Naive thymus-derived CD8-positive, alpha-beta T cell (primary cell): ENCODE measurements around the gene GABRB1. TPM values are rescaled to one million over a fixed set of nuclear protein-coding genes. Genes with fewer than 3 reads are reported as not detected.

ENCODE experiments used
- ATAC-seq, 2 donors: fragments of 150-1000 bp; cut with Tn5 transposase in 1 of 2; sonication (Bioruptor Pico), chemical (Tn5 transposase) in 1 of 2; 1 replicate in 1 of 2; 2 replicates in 1 of 2; pipeline ENCODE4 v1.10.0; 2021; ENCODE audit warnings: mild to moderate bottlenecking in 2 of 2, moderate library complexity in 2 of 2
- POLR2A ChIA-PET: fragments of 350-600 bp; sonication (Branson Sonifier 250); formaldehyde crosslinking; loops from one replicate; lab custom pipeline; 2021; ENCODE audit warnings: antibody characterized with exemption; lab: Charles Lee
- DNase-seq, 10 donors: peaks; one replicate each; pipeline versions ENCODE4 v3.0.0 to v3.0.0-alpha.2; 2020 to 2022
- H3K27ac Mint-ChIP-seq, 10 donors: one replicate each; pipeline ENCODE4 v1.8.0; 2020 to 2022; ENCODE audit warnings: mild to moderate bottlenecking in 10 of 10, mixed read lengths in 10 of 10, moderate library complexity in 4 of 10, inconsistent platforms in 1 of 10
- H3K27me3 Mint-ChIP-seq, 5 donors: one replicate each; pipeline ENCODE4 v1.8.0; 2021 to 2022; ENCODE audit warnings: mixed read lengths in 5 of 5
- H3K36me3 Mint-ChIP-seq, 3 donors: one replicate each; pipeline ENCODE4 v1.8.0; 2020 to 2022; ENCODE audit warnings: mixed read lengths in 3 of 3, mild to moderate bottlenecking in 2 of 3, inconsistent platforms in 1 of 3
- H3K4me1 Mint-ChIP-seq, 4 donors: one replicate each; pipeline ENCODE4 v1.8.0; 2021 to 2022; ENCODE audit warnings: mixed read lengths in 4 of 4
- H3K4me3 Mint-ChIP-seq, 10 donors: one replicate each; pipeline ENCODE4 v1.8.0; 2020 to 2022; ENCODE audit warnings: mild to moderate bottlenecking in 10 of 10, mixed read lengths in 10 of 10, moderate library complexity in 6 of 10, inconsistent platforms in 1 of 10
- H3K9me3 Mint-ChIP-seq, 9 donors: one replicate each; pipeline ENCODE4 v1.8.0; 2020 to 2022; ENCODE audit warnings: mixed read lengths in 9 of 9, mild to moderate bottlenecking in 3 of 9, inconsistent platforms in 1 of 9, moderate library complexity in 1 of 9
- polyA plus RNA-seq, 3 donors: library from polyadenylated mRNA; unstranded; fragments of 300-500 nt; fragmentation: Illumina TruSeq; gene quantifications; one replicate each; pipeline ENCODE4 v1.2.3, GENCODE V29; 2021
- total RNA-seq, 8 experiments: library from RNA in 2 of 8; stranded (reverse) in 2 of 8; gene quantifications; one replicate each; pipeline ENCODE4 v1.2.3 and lab custom pipeline; 2021 to 2026

The GABRB1 gene
- total and polyA plus RNA-seq, 5 experiments from 2014 or later = not detected

GRCh38 chr4:47309165-47309564 is 277.8 kb downstream of the GABRB1 start:
- DNase-seq (no peak), ATAC-seq (no peak)
- peaks cover 0 to 9% (median 2%) of the 10 kb centered on the region in 5 donors for H3K27me3 Mint-ChIP-seq
- no peak overlapping the region for H3K27ac Mint-ChIP-seq
- no peak overlapping the region for H3K4me3 Mint-ChIP-seq
- no peaks in the 10 kb centered on the region for H3K9me3 Mint-ChIP-seq
- H3K4me1 Mint-ChIP-seq = no peaks in the 10 kb centered on the region
- no peaks in the 10 kb centered on the region for H3K36me3 Mint-ChIP-seq
- POLR2A ChIA-PET = no interaction called here

DNA sequence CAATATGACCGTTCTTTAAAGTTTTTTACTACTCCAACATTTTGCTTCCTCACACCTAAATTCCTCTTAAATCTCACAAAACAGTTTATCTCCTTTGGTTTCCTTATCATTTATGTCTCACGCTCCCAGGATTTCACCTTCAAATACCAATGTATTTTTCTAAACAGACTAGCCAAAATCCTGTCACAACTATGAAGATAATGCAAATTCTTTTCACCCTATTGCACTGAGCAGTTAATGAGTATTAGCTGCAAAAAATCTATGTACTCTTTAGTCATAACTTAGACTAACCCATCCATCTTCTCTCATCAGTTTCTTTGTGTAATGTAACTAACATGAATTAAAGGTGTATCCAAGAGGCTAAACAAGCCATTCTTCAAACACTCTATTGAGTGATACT is 280.8 kb downstream of the GABRB1 start:
- Mint-ChIP-seq H3K4me3 (no peak overlapping the region), H3K36me3 (no peaks in the 10 kb centered on the region), H3K27ac (no peak overlapping the region), H3K4me1 (no peaks in the 10 kb centered on the region), H3K9me3 (no peaks in the 10 kb centered on the region), H3K27me3 (peaks cover 0 to 2% (median 0%) of the 10 kb centered on the region in 5 donors)
- ATAC-seq = no peak
- POLR2A ChIA-PET = no interaction called here
- no peak for DNase-seq

DNA sequence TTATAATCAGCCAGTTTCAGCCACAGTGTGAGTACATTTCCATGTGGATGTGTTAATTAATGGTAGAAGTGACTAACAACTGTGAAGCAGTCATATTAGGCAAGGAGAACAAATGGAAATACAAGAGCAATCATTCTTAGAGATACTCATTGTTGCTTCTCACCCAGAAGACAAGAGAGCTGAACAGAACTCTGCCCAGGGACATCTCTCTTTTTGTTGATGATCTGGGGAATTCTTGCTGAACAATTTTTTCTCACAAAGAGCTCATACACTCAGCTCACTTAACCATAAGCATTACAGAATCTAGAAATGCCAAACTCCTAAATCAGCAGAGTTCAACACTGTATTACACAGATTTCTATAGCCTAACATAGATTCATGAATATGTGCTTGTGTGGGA is 282.0 kb downstream of the GABRB1 start:
- Mint-ChIP-seq H3K27ac (no peak overlapping the region), H3K4me3 (no peak overlapping the region), H3K4me1 (no peaks in the 10 kb centered on the region), H3K9me3 (no peaks in the 10 kb centered on the region), H3K27me3 (peaks cover 0 to 3% (median 0%) of the 10 kb centered on the region in 5 donors), H3K36me3 (no peaks in the 10 kb centered on the region)
- no peak for DNase-seq
- no peak for ATAC-seq
- POLR2A ChIA-PET = no interaction called here

DNA sequence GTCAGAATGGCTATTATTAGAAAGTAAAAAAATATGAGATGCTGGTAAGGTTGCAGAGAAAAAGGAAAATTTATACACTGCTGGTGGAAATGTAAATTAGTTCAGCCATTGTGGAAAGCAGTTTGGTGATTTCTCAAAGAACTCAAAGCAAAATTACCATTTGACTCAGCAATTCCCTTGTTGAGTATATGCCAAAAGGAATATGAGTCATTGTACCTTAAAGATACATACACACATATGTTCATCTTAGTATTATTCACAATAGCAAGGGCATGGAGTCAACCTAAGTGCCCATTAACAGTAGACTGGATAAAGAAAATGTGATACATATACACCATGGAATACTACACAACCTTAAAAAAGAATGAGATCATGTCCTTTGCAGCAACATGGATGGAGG is 284.0 kb downstream of the GABRB1 start:
- Mint-ChIP-seq H3K4me3 (no peak overlapping the region), H3K4me1 (no peaks in the 10 kb centered on the region), H3K27ac (no peak overlapping the region), H3K9me3 (no peaks in the 10 kb centered on the region), H3K27me3 (peaks cover 0 to 4% (median 0%) of the 10 kb centered on the region in 5 donors), H3K36me3 (no peaks in the 10 kb centered on the region)
- POLR2A ChIA-PET = no interaction called here
- no peak for ATAC-seq
- DNase-seq = no peak

- Mint-ChIP-seq H3K4me1 (no peaks in the 10 kb centered on the region), H3K36me3 (no peaks in the 10 kb centered on the region), H3K9me3 (peaks cover 0 to 3% (median 0%) of the 10 kb centered on the region in 9 donors), H3K27me3 (peaks cover 13 to 33% (median 18%) of the 10 kb centered on the region in 5 donors), H3K27ac (no peak overlapping the region), H3K4me3 (no peak overlapping the region)
- POLR2A ChIA-PET = no interaction called here
- ATAC-seq = no peak
- no peak for DNase-seq
Observed at GRCh38 chr4:47326025-47326424, 294.7 kb downstream of the GABRB1 start.

GRCh38 chr4:47330866-47331265 is 299.5 kb downstream of the GABRB1 start:
- H3K27me3 Mint-ChIP-seq = peaks cover 0 to 12% (median 6%) of the 10 kb centered on the region in 5 donors
- DNase-seq = no peak
- no peak overlapping the region for H3K4me3 Mint-ChIP-seq
- H3K36me3 Mint-ChIP-seq = no peaks in the 10 kb centered on the region
- no peak for ATAC-seq
- H3K4me1 Mint-ChIP-seq = no peaks in the 10 kb centered on the region
- H3K27ac Mint-ChIP-seq = no peak overlapping the region
- H3K9me3 Mint-ChIP-seq = peaks cover 0 to 3% (median 0%) of the 10 kb centered on the region in 9 donors
- POLR2A ChIA-PET = no interaction called here

- Mint-ChIP-seq H3K27me3 (peaks cover 6 to 26% (median 17%) of the 10 kb centered on the region in 5 donors), H3K4me1 (no peaks in the 10 kb centered on the region), H3K36me3 (no peaks in the 10 kb centered on the region), H3K27ac (no peak overlapping the region), H3K4me3 (no peak overlapping the region), H3K9me3 (no peaks in the 10 kb centered on the region)
- no peak for ATAC-seq
- POLR2A ChIA-PET = no interaction called here
- DNase-seq = no peak
Observed at GRCh38 chr4:47334652-47335051, 303.3 kb downstream of the GABRB1 start.

GRCh38 chr4:47337893-47338292 is 306.5 kb downstream of the GABRB1 start:
- Mint-ChIP-seq H3K4me3 (no peak overlapping the region), H3K4me1 (no peaks in the 10 kb centered on the region), H3K36me3 (no peaks in the 10 kb centered on the region), H3K27ac (no peak overlapping the region), H3K27me3 (peaks cover 7 to 27% (median 22%) of the 10 kb centered on the region in 5 donors), H3K9me3 (no peaks in the 10 kb centered on the region)
- ATAC-seq = no peak
- DNase-seq = no peak
- POLR2A ChIA-PET = no interaction called here

DNA sequence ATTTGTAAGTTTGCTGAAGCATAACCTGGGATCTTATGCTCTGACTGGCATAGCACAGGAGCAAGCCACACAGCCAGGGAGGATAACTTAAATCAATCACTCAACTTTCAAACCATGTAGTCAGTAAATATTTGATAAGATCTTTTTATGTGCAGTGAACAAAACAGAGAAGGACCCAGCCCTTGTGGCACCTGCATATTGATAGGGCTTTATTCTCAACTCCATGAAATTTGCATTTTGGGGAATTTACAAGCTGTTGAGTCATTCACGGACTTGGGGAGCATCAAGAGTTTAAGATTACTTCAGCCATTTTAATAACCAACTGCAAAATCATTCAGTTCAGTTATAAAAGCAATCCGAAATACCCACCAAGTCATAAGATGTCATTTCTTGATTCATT is 309.5 kb downstream of the GABRB1 start:
- peaks cover 6 to 28% (median 24%) of the 10 kb centered on the region in 5 donors for H3K27me3 Mint-ChIP-seq
- no peak overlapping the region for H3K4me3 Mint-ChIP-seq
- no peak overlapping the region for H3K27ac Mint-ChIP-seq
- no peaks in the 10 kb centered on the region for H3K4me1 Mint-ChIP-seq
- POLR2A ChIA-PET = no interaction called here
- no peaks in the 10 kb centered on the region for H3K9me3 Mint-ChIP-seq
- H3K36me3 Mint-ChIP-seq = no peaks in the 10 kb centered on the region
- DNase-seq = no peak
- no peak for ATAC-seq

DNA sequence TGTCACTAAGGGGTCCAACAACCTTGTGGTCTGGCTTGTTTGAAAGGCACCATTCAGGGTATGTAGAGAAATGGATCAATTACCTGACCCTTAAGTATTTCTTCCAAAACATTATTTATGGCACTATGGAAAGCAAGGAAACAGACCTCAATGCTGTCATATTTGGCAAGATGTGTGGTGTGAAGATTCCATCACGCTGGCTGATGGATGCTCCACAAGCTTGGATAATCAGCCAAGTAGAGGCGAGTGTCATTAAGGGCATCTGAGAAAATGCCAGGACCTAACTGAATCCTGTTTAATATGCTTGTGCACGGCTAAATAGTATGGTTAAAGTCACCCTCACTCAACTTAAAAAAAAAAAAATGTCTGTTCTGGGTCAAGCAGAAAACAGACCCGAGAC is 311.4 kb downstream of the GABRB1 start:
- peaks cover 2 to 15% (median 7%) of the 10 kb centered on the region in 5 donors for H3K27me3 Mint-ChIP-seq
- no peak for DNase-seq
- ATAC-seq = no peak
- no peak overlapping the region for H3K4me3 Mint-ChIP-seq
- no peaks in the 10 kb centered on the region for H3K36me3 Mint-ChIP-seq
- POLR2A ChIA-PET = no interaction called here
- no peaks in the 10 kb centered on the region for H3K9me3 Mint-ChIP-seq
- no peaks in the 10 kb centered on the region for H3K4me1 Mint-ChIP-seq
- H3K27ac Mint-ChIP-seq = no peak overlapping the region

DNA sequence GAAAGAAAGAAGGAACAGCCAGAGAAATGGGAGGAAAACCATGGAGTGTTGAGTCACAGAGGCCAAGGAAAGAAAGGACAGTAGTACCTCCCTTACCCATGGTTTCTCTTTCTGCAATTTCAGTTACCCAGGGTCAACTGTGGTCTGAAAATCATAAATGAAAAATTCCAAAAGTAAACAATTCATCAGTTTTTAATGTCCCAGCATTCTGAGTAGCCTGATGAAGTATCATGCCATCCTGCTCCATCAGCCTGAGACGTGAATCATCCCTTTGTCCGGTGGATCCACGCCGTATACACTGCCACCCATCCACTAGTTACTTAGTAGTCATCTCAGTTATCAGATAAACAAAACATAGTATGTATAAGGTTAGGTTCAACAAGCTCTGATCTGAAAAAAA is 318.0 kb downstream of the GABRB1 start:
- Mint-ChIP-seq H3K27ac (no peak overlapping the region), H3K27me3 (peaks cover 4 to 14% (median 12%) of the 10 kb centered on the region in 5 donors), H3K9me3 (peaks cover 0 to 5% (median 0%) of the 10 kb centered on the region in 9 donors), H3K4me1 (no peaks in the 10 kb centered on the region), H3K36me3 (no peaks in the 10 kb centered on the region), H3K4me3 (no peak overlapping the region)
- DNase-seq = no peak
- POLR2A ChIA-PET = no interaction called here
- no peak for ATAC-seq

DNA sequence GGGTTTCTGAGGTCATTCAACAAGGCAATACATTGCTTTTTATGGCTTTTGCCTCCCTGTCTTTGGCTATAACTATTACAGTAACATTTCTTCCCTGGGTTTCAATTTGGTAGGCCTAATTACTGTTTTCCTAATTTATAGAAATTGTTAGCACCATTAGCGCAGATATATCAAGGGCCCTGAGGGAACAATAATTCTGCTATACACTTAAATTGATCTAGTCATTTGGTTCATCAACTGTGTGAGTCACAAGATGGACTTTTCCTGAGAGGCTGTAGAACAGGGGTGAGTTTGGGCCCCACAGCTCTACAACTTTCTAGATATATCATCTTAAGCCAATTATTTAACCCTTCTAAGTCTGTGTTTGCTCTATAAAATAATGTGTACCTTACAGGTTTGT is 324.2 kb downstream of the GABRB1 start:
- Mint-ChIP-seq H3K4me3 (no peak overlapping the region), H3K27ac (no peak overlapping the region), H3K36me3 (no peaks in the 10 kb centered on the region), H3K9me3 (peaks cover 0 to 9% (median 0%) of the 10 kb centered on the region in 9 donors), H3K27me3 (peaks cover 0 to 8% (median 3%) of the 10 kb centered on the region in 5 donors), H3K4me1 (no peaks in the 10 kb centered on the region)
- POLR2A ChIA-PET = no interaction called here
- no peak for DNase-seq
- ATAC-seq = no peak

GRCh38 chr4:47359891-47360290 is 328.5 kb downstream of the GABRB1 start:
- no peaks in the 10 kb centered on the region for H3K9me3 Mint-ChIP-seq
- POLR2A ChIA-PET = no interaction called here
- no peaks in the 10 kb centered on the region for H3K4me1 Mint-ChIP-seq
- peaks cover 3 to 21% (median 16%) of the 10 kb centered on the region in 5 donors for H3K27me3 Mint-ChIP-seq
- no peak overlapping the region for H3K4me3 Mint-ChIP-seq
- no peaks in the 10 kb centered on the region for H3K36me3 Mint-ChIP-seq
- H3K27ac Mint-ChIP-seq = no peak overlapping the region
- no peak for DNase-seq
- ATAC-seq = no peak

DNA sequence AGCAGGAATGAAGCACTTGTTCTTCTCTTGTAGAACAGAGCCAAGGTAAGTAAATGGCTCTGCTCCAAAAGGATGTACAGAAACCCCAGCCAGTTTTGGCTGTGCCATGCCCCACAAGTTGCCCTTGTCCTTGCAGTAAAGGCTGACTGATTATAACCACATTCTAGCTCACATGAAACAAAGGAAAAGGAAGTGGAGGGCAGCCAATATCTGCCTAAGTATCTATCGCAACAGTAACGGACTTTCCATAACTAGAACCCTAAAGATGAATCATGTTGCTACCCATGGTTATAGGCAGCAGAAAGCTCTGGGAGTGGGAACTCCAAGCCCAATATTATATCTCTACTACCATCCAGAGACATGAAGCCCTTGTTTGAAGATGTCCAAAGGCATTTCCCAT is 336.4 kb downstream of the GABRB1 start:
- H3K36me3 Mint-ChIP-seq = no peaks in the 10 kb centered on the region
- DNase-seq = no peak
- no peak overlapping the region for H3K4me3 Mint-ChIP-seq
- H3K27ac Mint-ChIP-seq = no peak overlapping the region
- POLR2A ChIA-PET = no interaction called here
- H3K27me3 Mint-ChIP-seq = peaks cover 2 to 19% (median 7%) of the 10 kb centered on the region in 5 donors
- peaks cover 0 to 5% (median 0%) of the 10 kb centered on the region in 9 donors for H3K9me3 Mint-ChIP-seq
- ATAC-seq = no peak
- H3K4me1 Mint-ChIP-seq = no peaks in the 10 kb centered on the region
